ENCODE measurements around the gene KLRD1.

The KLRD1 gene

DNA sequence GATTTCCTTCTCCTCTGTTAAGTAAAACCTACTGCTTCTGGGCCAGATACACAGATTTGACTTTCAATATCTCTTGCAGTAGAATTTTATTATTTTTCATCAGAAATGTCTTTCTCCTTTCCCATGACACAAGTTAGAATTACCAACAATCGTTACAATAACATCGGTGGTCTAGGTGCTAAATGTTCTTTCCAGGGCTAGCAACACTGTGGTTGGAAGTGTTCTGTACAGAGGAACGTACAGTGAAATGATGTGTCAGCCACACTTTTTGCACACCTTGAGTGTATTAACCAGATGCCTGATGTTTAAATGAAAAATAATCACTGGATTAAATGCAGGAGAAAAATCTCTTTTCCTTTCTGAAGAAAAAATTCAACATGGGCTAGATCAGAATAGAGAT, 27.7 kb upstream of the KLRD1 start:
- no peak for DNase-seq (ENCODE audit: low read depth)
- TF ChIP-seq, protein P1, sequence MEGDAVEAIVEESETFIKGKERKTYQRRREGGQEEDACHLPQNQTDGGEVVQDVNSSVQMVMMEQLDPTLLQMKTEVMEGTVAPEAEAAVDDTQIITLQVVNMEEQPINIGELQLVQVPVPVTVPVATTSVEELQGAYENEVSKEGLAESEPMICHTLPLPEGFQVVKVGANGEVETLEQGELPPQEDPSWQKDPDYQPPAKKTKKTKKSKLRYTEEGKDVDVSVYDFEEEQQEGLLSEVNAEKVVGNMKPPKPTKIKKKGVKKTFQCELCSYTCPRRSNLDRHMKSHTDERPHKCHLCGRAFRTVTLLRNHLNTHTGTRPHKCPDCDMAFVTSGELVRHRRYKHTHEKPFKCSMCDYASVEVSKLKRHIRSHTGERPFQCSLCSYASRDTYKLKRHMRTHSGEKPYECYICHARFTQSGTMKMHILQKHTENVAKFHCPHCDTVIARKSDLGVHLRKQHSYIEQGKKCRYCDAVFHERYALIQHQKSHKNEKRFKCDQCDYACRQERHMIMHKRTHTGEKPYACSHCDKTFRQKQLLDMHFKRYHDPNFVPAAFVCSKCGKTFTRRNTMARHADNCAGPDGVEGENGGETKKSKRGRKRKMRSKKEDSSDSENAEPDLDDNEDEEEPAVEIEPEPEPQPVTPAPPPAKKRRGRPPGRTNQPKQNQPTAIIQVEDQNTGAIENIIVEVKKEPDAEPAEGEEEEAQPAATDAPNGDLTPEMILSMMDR (IDR thresholded peaks at IDR 0.05; ENCODE audit: control insufficient read depth, insufficient read depth, low read depth, low read length, missing control alignments) = no peak
- no peak overlapping the region for H3K4me3 ChIP-seq (ENCODE audit: control insufficient read depth, low read depth, low read length)

GRCh38 chr12:10283027-10283426, 24.6 kb upstream of the KLRD1 start:
- TF ChIP-seq, protein P1 (IDR thresholded peaks at IDR 0.05; ENCODE audit: control insufficient read depth, insufficient read depth, low read depth, low read length, missing control alignments) = no peak

DNA sequence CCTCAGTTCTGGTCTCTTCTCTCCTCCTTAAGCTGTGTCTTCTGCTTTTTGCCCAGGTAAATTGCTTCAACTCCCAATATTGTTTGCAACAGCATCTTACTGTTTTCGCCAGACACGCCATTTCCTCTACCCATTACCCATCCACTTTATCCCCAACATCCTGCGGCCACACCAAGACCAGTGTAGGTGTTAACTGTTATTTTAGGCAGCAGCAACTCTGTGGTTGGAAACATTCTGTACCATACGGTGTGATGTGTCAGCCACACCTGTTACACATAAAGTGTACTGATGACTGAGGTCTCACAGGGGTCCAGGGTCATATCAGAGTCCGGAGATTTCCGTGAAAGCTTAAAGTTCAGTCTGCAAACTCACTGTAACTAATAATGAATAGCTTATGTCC, 21.8 kb upstream of the KLRD1 start:
- DNase-seq (ENCODE audit: low read depth) = no peak
- TF ChIP-seq, protein P1 (IDR thresholded peaks at IDR 0.05; ENCODE audit: control insufficient read depth, insufficient read depth, low read depth, low read length, missing control alignments) = no peak
- no peak overlapping the region for H3K4me3 ChIP-seq (ENCODE audit: control insufficient read depth, low read depth, low read length)

More at GRCh38 chr12:10283027-10283426, 24.6 kb upstream of the KLRD1 start:
- no peak for DNase-seq (ENCODE audit: low read depth)
- H3K4me3 ChIP-seq (ENCODE audit: control insufficient read depth, low read depth, low read length) = no peak overlapping the region

GRCh38 chr12:10289005-10289754, 18.5 kb upstream of the KLRD1 start:
- no peak overlapping the region for H3K4me3 ChIP-seq (ENCODE audit: control insufficient read depth, low read depth, low read length)
- no peak for DNase-seq (ENCODE audit: low read depth)
- TF ChIP-seq, protein P1 (IDR thresholded peaks at IDR 0.05; ENCODE audit: control insufficient read depth, insufficient read depth, low read depth, low read length, missing control alignments) = no peak

DNA sequence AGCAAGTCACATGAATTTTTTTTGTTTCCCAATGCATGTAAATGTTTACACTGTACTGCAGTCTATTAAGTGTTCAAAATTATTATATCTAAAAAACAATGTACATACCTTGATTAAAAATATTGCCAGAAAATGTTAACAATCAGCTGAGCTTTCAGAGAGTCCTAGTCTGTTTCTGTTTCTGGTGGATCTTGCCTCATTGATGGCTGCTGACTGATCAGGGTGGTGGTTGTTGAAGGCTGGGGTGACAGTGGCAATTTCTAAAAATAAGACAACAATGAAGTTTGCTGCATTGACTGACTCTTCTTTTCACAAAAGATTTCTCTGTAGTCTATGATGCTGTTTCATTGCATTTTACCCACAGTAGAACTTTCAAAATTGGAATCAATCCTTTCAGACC, 16.6 kb upstream of the KLRD1 start:
- H3K4me3 ChIP-seq (ENCODE audit: control insufficient read depth, low read depth, low read length) = no peak overlapping the region
- TF ChIP-seq, protein P1 (IDR thresholded peaks at IDR 0.05; ENCODE audit: control insufficient read depth, insufficient read depth, low read depth, low read length, missing control alignments) = no peak
- DNase-seq (ENCODE audit: low read depth) = no peak

GRCh38 chr12:10293151-10293550, 14.5 kb upstream of the KLRD1 start:
- H3K4me3 ChIP-seq (ENCODE audit: control insufficient read depth, low read depth, low read length) = no peak overlapping the region
- DNase-seq (ENCODE audit: low read depth) = no peak

More at GRCh38 chr12:10293151-10293550, 14.5 kb upstream of the KLRD1 start:
- TF ChIP-seq, protein P1 (IDR thresholded peaks at IDR 0.05; ENCODE audit: control insufficient read depth, insufficient read depth, low read depth, low read length, missing control alignments) = no peak

All from AG09309 (cell line).